Measurements from ENCODE around the gene NINL. TPM values are rescaled to one million over a fixed set of nuclear protein-coding genes. Genes with fewer than 3 reads are reported as not detected.

Gene NINL
- total RNA-seq, 2 experiments from 2014 or later: 2.1 to 2.2 TPM

GRCh38 chr20:25547999-25548398 lies 37.3 kb downstream of the NINL start:
- H3K9me3 Mint-ChIP-seq (ENCODE audit: insufficient read depth): no peaks in the 10 kb centered on the region
- ChIA-PET POLR2A (no interaction called here), CTCF (no interaction called here)
- ATAC-seq (no peak), DNase-seq (no peak)
- H3K4me3 Mint-ChIP-seq: no peak overlapping the region
- no peaks in the 10 kb centered on the region for H3K36me3 Mint-ChIP-seq (ENCODE audit: low read depth)
- no peaks in the 10 kb centered on the region for H3K27me3 Mint-ChIP-seq (ENCODE audit: low read depth)
- H3K27ac Mint-ChIP-seq: no peak overlapping the region
- no peaks in the 10 kb centered on the region for H3K4me1 Mint-ChIP-seq (ENCODE audit: low read depth)

- H3K27me3 Mint-ChIP-seq (ENCODE audit: low read depth): no peaks in the 10 kb centered on the region
- ChIA-PET POLR2A (no interaction called here), CTCF (no interaction called here)
- ATAC-seq (no peak), DNase-seq (no peak)
- H3K36me3 Mint-ChIP-seq (ENCODE audit: low read depth): no peaks in the 10 kb centered on the region
- no peaks in the 10 kb centered on the region for H3K4me1 Mint-ChIP-seq (ENCODE audit: low read depth)
- no peak overlapping the region for H3K27ac Mint-ChIP-seq
- H3K9me3 Mint-ChIP-seq (ENCODE audit: insufficient read depth): no peaks in the 10 kb centered on the region
- H3K4me3 Mint-ChIP-seq: no peak overlapping the region
Measured at GRCh38 chr20:25547063-25547462, 38.3 kb downstream of the NINL start.

GRCh38 chr20:25546048-25546447 lies 39.3 kb downstream of the NINL start:
- DNase-seq (no peak), ATAC-seq (no peak)
- H3K27ac Mint-ChIP-seq: no peak overlapping the region
- no peaks in the 10 kb centered on the region for H3K27me3 Mint-ChIP-seq (ENCODE audit: low read depth)
- H3K4me3 Mint-ChIP-seq: no peak overlapping the region
- no peaks in the 10 kb centered on the region for H3K4me1 Mint-ChIP-seq (ENCODE audit: low read depth)
- no peaks in the 10 kb centered on the region for H3K9me3 Mint-ChIP-seq (ENCODE audit: insufficient read depth)
- ChIA-PET CTCF (no interaction called here), POLR2A (no interaction called here)
- no peaks in the 10 kb centered on the region for H3K36me3 Mint-ChIP-seq (ENCODE audit: low read depth)

- no peaks in the 10 kb centered on the region for H3K9me3 Mint-ChIP-seq (ENCODE audit: insufficient read depth)
- DNase-seq (no peak), ATAC-seq (no peak)
- H3K36me3 Mint-ChIP-seq (ENCODE audit: low read depth): no peaks in the 10 kb centered on the region
- H3K4me3 Mint-ChIP-seq: no peak overlapping the region
- no peaks in the 10 kb centered on the region for H3K27me3 Mint-ChIP-seq (ENCODE audit: low read depth)
- POLR2A ChIA-PET: no interaction called here
- CTCF ChIA-PET: no interaction called here
- H3K27ac Mint-ChIP-seq: no peak overlapping the region
- no peaks in the 10 kb centered on the region for H3K4me1 Mint-ChIP-seq (ENCODE audit: low read depth)
Measured at GRCh38 chr20:25545171-25545570, 40.2 kb downstream of the NINL start.

- no peak for ATAC-seq
- H3K4me1 Mint-ChIP-seq (ENCODE audit: low read depth): no peaks in the 10 kb centered on the region
- no peaks in the 10 kb centered on the region for H3K9me3 Mint-ChIP-seq (ENCODE audit: insufficient read depth)
- ChIA-PET CTCF (no interaction called here), POLR2A (no interaction called here)
- no peak overlapping the region for H3K27ac Mint-ChIP-seq
- no peak for DNase-seq
- no peaks in the 10 kb centered on the region for H3K36me3 Mint-ChIP-seq (ENCODE audit: low read depth)
- H3K27me3 Mint-ChIP-seq (ENCODE audit: low read depth): no peaks in the 10 kb centered on the region
- no peak overlapping the region for H3K4me3 Mint-ChIP-seq
Measured at GRCh38 chr20:25544734-25545133, 40.6 kb downstream of the NINL start.

GRCh38 chr20:25544311-25544710 lies 41.0 kb downstream of the NINL start:
- DNase-seq (no peak), ATAC-seq (no peak)
- Mint-ChIP-seq H3K27me3 (ENCODE audit: low read depth) (no peaks in the 10 kb centered on the region), H3K4me1 (ENCODE audit: low read depth) (no peaks in the 10 kb centered on the region), H3K27ac (no peak overlapping the region), H3K4me3 (no peak overlapping the region), H3K36me3 (ENCODE audit: low read depth) (no peaks in the 10 kb centered on the region), H3K9me3 (ENCODE audit: insufficient read depth) (no peaks in the 10 kb centered on the region)
- ChIA-PET POLR2A (no interaction called here), CTCF (no interaction called here)

GRCh38 chr20:25543068-25543467 lies 42.3 kb downstream of the NINL start:
- Mint-ChIP-seq H3K27me3 (ENCODE audit: low read depth) (no peaks in the 10 kb centered on the region), H3K4me1 (ENCODE audit: low read depth) (no peaks in the 10 kb centered on the region), H3K4me3 (no peak overlapping the region), H3K36me3 (ENCODE audit: low read depth) (no peaks in the 10 kb centered on the region), H3K27ac (no peak overlapping the region), H3K9me3 (ENCODE audit: insufficient read depth) (no peaks in the 10 kb centered on the region)
- POLR2A ChIA-PET: no interaction called here
- ATAC-seq: no peak
- DNase-seq: no peak
- CTCF ChIA-PET: no interaction called here

DNA sequence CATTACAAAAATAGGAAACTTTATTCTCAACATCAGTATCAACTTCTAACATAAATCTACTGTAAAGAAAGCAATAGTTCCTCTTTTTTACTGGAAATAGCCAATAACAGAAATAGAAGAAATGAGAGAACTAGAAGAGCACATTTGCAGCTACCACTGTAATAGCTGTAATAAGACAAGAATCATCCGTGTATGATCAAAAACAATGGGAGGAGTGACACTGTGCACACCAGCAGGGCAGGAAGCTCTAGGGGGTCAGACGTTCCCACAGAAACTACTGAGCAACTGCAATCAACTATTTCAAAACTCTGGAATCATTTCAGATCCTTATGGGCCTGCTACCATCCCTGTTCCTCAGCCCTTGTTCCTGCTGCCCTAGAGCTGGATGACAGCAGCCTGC lies 43.7 kb downstream of the NINL start:
- H3K27ac Mint-ChIP-seq: no peak overlapping the region
- ATAC-seq (no peak), DNase-seq (no peak)
- no peaks in the 10 kb centered on the region for H3K9me3 Mint-ChIP-seq (ENCODE audit: insufficient read depth)
- CTCF ChIA-PET: interaction anchor here (1.2 kb wide), 1 partner anchor 284 kb away, joined by 3 read pairs; no protein-coding TSS in a partner anchor
- H3K4me1 Mint-ChIP-seq (ENCODE audit: low read depth): no peaks in the 10 kb centered on the region
- no peaks in the 10 kb centered on the region for H3K36me3 Mint-ChIP-seq (ENCODE audit: low read depth)
- no peak overlapping the region for H3K4me3 Mint-ChIP-seq
- H3K27me3 Mint-ChIP-seq (ENCODE audit: low read depth): no peaks in the 10 kb centered on the region
- POLR2A ChIA-PET: no interaction called here

DNA sequence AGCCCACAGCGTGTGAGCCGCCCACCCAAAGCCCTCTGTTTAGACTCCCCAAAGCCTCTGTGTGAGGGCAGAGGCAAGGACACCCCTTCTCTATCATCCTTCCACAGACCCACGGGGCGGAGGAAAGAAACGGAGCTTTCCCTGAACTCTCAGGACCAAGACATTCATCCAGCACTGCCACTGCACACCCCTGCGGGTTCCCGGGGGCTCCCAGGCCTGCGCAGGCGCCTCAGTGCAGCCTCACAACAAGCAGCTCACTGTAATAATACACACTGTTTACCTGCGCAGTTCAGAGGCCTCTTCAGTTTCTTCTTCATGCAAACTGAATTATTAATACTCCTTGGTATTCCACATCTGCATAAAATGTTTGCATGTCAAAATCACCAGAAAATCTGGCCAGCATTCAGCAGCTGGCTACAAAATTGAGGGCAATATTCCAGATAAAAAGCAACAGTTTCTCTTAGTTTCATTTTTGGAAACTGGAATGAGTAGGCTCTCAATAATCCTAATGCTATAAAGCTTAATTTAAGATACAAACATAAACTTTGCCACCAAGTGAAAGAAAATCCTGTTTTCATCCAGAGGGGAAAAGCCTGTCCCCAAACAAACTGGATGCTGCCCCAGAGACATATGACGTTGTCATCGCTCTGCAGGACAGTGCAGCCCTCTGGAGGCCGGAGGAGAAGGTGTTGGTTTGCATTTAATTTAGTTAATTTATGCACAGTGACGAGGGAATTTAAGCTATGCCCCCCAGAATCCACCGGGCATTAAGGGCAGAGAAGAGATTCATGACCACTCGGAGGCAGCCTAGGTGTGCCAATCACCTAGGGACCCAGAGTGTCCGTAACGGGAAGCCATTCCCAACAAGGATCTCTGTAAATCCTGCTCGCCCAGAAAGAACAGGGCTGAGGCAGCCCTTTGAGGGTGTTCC lies 45.3 kb downstream of the NINL start:
- H3K27ac Mint-ChIP-seq: no peak overlapping the region
- H3K4me3 Mint-ChIP-seq: no peak overlapping the region
- H3K27me3 Mint-ChIP-seq (ENCODE audit: low read depth): no peaks in the 10 kb centered on the region
- ATAC-seq (no peak), DNase-seq (no peak)
- H3K9me3 Mint-ChIP-seq (ENCODE audit: insufficient read depth): no peaks in the 10 kb centered on the region
- H3K4me1 Mint-ChIP-seq (ENCODE audit: low read depth): no peaks in the 10 kb centered on the region
- H3K36me3 Mint-ChIP-seq (ENCODE audit: low read depth): no peaks in the 10 kb centered on the region
- POLR2A ChIA-PET: no interaction called here
- CTCF ChIA-PET: interaction anchor here (0.9 to 1.2 kb wide), 4 partner anchors 19 to 282 kb away, joined by 3 to 4 read pairs (median 3); no protein-coding TSS in a partner anchor

DNA sequence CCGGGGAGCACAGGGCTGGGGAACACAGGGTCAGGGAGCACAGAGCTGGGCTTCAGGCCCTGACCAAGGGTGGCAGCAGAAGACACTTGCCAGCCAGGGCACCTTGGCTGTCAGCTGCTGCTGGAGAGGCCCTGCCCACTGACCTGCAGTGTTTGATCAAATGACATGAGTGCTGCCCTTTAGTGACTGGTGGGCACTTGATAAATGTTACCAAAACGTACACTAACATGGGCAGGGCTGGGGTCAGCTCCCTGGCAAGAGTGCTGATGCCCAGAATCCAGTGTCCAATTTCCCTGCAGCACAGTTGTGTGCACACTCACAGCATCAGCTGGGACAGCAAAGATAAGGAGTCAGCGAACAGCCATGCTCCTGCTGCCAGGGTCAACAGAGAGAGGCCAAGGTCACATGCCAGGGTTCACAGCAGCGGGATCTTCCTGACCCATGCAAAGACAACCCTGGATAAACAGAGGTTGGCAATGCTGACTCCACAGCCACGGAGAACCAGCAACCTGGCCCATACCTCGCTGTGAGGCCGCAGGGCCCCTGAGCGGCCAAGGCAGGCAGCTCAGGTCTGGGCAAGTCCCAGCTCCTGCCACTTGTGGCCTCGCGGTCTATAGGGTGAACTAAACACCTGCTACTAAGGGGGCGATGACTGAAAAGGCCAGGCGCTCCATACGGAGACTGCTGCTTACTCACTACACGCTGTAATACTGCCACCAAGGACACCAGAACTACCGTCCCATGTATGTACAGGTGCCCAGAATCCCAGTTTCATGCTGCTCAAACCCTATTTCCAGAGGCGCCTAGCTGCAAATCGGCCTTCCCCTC lies 46.3 kb downstream of the NINL start:
- Mint-ChIP-seq H3K27ac (no peak overlapping the region), H3K4me1 (ENCODE audit: low read depth) (no peaks in the 10 kb centered on the region), H3K9me3 (ENCODE audit: insufficient read depth) (no peaks in the 10 kb centered on the region), H3K4me3 (no peak overlapping the region), H3K36me3 (ENCODE audit: low read depth) (no peaks in the 10 kb centered on the region), H3K27me3 (ENCODE audit: low read depth) (no peaks in the 10 kb centered on the region)
- ChIA-PET CTCF (no interaction called here), POLR2A (no interaction called here)
- DNase-seq: no peak
- ATAC-seq: no peak

DNA sequence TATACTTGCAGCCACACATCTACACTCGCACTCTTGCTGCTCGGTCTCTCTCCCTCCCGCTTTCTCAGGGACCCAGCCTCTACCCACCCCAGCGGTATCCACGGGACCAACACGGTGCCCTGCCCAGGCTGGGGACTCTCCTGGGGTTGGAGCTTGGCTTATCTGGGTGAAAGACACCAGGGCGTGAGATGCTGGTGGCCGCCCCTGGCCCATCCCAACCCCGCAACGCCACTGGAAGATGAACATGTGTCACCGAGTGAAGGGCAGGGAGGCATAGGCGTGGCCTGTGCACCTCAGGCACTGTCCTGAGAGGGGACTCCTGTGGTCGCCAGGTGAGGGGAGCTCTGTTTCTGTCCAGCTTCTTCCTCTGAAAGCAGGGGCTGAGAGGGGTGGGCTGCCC lies 47.4 kb downstream of the NINL start:
- Mint-ChIP-seq H3K27ac (no peak overlapping the region), H3K9me3 (ENCODE audit: insufficient read depth) (no peaks in the 10 kb centered on the region), H3K4me1 (ENCODE audit: low read depth) (no peaks in the 10 kb centered on the region), H3K36me3 (ENCODE audit: low read depth) (no peaks in the 10 kb centered on the region), H3K27me3 (ENCODE audit: low read depth) (no peaks in the 10 kb centered on the region), H3K4me3 (no peak overlapping the region)
- DNase-seq (no peak), ATAC-seq (no peak)
- ChIA-PET POLR2A (no interaction called here), CTCF (no interaction called here)

DNA sequence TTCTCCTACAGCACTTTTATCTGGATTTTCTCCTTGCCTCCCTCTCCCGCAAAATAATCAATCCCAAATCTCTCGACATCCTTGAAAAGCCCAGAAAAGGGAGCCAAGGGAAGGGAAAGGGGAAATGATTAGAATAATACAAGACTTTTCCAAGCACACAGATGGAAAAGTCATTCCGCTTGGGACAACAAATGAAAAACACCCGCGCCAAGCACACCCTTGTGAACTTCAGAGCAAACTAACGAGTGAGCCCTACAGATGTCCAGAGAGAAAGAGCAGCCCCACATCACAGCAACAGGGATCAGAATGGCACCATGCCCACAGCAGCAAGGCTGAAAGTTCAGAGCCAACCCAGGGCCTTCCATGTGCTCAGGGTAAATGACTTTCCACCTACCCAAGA lies 49.6 kb downstream of the NINL start:
- Mint-ChIP-seq H3K4me3 (no peak overlapping the region), H3K4me1 (ENCODE audit: low read depth) (no peaks in the 10 kb centered on the region), H3K36me3 (ENCODE audit: low read depth) (no peaks in the 10 kb centered on the region), H3K27me3 (ENCODE audit: low read depth) (no peaks in the 10 kb centered on the region), H3K27ac (no peak overlapping the region), H3K9me3 (ENCODE audit: insufficient read depth) (no peaks in the 10 kb centered on the region)
- ATAC-seq (no peak), DNase-seq (no peak)
- POLR2A ChIA-PET: no interaction called here
- CTCF ChIA-PET: no interaction called here
